Effector memory CD8-positive, alpha-beta T cell (primary cell): ENCODE data around the gene EXOC8.
"Not testable (repeated sequence)": the region's sequence is repeated elsewhere in the genome, so short reads cannot be mapped to it uniquely, and the experiment has no call there.

Experiments
- ATAC-seq: fragments of 150-1000 bp; cut with Tn5 transposase; replicated peaks from 2 replicates; pipeline ENCODE4 v1.10.0; 2021; ENCODE audit warnings: mild to moderate bottlenecking, moderate library complexity
- DNase-seq, 3 experiments: peaks; one replicate each; pipeline ENCODE4 v3.0.0; 2021
- H3K27ac Mint-ChIP-seq, 2 donors: one replicate each; pipeline ENCODE4 v1.8.0; 2022; ENCODE audit warnings: mild to moderate bottlenecking in 2 of 2, mixed read lengths in 2 of 2, moderate library complexity in 2 of 2
- H3K27me3 Mint-ChIP-seq, 2 donors: one replicate each; pipeline ENCODE4 v1.8.0; 2022; ENCODE audit warnings: mixed read lengths in 2 of 2
- H3K36me3 Mint-ChIP-seq: one replicate; pipeline ENCODE4 v1.8.0; 2022; ENCODE audit warnings: mild to moderate bottlenecking, moderate library complexity, mixed read lengths; ENCODE audit not compliant: insufficient read depth
- H3K4me1 Mint-ChIP-seq, 2 donors: one replicate each; pipeline ENCODE4 v1.8.0; 2022; ENCODE audit warnings: low read depth in 2 of 2, mixed read lengths in 2 of 2
- H3K4me3 Mint-ChIP-seq, 2 donors: one replicate each; pipeline ENCODE4 v1.8.0; 2022; ENCODE audit warnings: mild to moderate bottlenecking in 2 of 2, mixed read lengths in 2 of 2, moderate library complexity in 2 of 2
- H3K9me3 Mint-ChIP-seq, 2 donors: one replicate each; pipeline ENCODE4 v1.8.0; 2022; ENCODE audit warnings: mixed read lengths in 2 of 2

Gene EXOC8

DNA sequence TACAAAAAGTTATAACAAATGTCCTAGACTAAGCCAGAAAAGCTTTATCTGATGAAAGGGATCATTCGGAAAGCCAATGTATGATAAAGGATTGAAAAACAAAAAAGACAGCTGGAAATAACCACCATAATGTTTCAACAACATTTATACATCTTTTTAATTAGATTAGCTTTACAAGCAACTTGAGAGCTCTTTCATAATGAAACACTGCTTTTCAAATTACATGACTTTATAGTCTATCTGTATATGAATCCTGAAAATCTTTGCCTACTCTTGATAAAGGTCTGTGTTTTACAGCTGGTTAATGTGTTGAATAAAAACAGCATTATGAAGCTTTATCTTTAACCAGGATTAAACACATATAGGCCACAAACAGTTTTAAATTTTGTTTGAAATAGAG is 26.0 kb upstream of the EXOC8 start:
- Mint-ChIP-seq H3K4me1 (peaks cover 0 to 15% of the 10 kb centered on the region in 2 donors), H3K36me3 (peaks cover 36% of the 10 kb centered on the region), H3K9me3 (no peaks in the 10 kb centered on the region), H3K27me3 (no peaks in the 10 kb centered on the region), H3K27ac (peak overlapping the region in 1 of 2 donors; percentile 57), H3K4me3 (no peak overlapping the region)
- DNase-seq: no peak
- no peak for ATAC-seq

- H3K4me3 Mint-ChIP-seq: no peak overlapping the region
- no peaks in the 10 kb centered on the region for H3K27me3 Mint-ChIP-seq
- H3K4me1 Mint-ChIP-seq: peaks cover 3 to 22% of the 10 kb centered on the region in 2 donors
- H3K9me3 Mint-ChIP-seq: no peaks in the 10 kb centered on the region
- DNase-seq: no peak
- ATAC-seq: no peak
- peak overlapping the region in 1 of 2 donors; percentile 57 for H3K27ac Mint-ChIP-seq
- H3K36me3 Mint-ChIP-seq: peaks cover 27% of the 10 kb centered on the region
Measured at GRCh38 chr1:231362325-231362724, 24.7 kb upstream of the EXOC8 start.

- no peak for DNase-seq
- H3K4me3 Mint-ChIP-seq: no peak overlapping the region
- H3K9me3 Mint-ChIP-seq: no peaks in the 10 kb centered on the region
- H3K36me3 Mint-ChIP-seq: peaks cover 17% of the 10 kb centered on the region
- H3K27ac Mint-ChIP-seq: peak overlapping the region in 1 of 2 donors; percentile 60
- no peak for ATAC-seq
- H3K4me1 Mint-ChIP-seq: peaks cover 3 to 19% of the 10 kb centered on the region in 2 donors
- no peaks in the 10 kb centered on the region for H3K27me3 Mint-ChIP-seq
Measured at GRCh38 chr1:231359113-231359512, 21.5 kb upstream of the EXOC8 start.

GRCh38 chr1:231357831-231358354 is 20.2 kb upstream of the EXOC8 start:
- H3K27me3 Mint-ChIP-seq: no peaks in the 10 kb centered on the region
- H3K27ac Mint-ChIP-seq: no peak overlapping the region
- peak; percentile 87 for ATAC-seq
- peaks cover 25% of the 10 kb centered on the region for H3K36me3 Mint-ChIP-seq
- peaks cover 3 to 15% of the 10 kb centered on the region in 2 donors for H3K4me1 Mint-ChIP-seq
- H3K9me3 Mint-ChIP-seq: no peaks in the 10 kb centered on the region
- H3K4me3 Mint-ChIP-seq: no peak overlapping the region
- peak; percentile 27 to 31 (median 29) for DNase-seq

DNA sequence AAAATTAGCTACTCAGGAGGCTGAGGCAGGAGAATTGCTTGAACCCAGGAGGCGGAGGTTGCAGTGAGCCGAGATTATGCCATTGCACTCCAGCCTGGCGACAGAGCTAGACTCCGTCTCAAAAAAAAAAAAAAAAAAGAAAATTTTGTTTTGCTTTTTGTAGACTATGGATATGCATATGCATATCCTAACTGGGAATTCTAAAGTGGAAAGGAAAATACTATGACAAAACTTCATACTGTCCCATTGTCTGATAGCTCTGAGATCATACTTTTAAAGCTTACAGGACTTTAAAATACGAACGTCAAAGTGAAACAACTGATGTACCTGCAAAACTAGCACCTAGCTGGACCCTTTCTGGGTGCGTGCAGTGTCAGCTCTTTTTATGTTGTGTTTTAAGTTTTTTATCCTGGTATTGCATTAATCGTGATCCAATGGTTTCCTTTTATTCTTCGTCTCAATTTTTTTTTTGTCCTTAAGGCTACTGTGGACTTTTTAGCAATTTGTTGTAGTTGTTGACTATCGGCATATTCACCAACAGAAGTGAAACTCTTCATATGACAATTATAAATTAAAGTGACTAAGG is 19.6 kb upstream of the EXOC8 start:
- no peak overlapping the region for H3K4me3 Mint-ChIP-seq
- H3K27me3 Mint-ChIP-seq: no peaks in the 10 kb centered on the region
- DNase-seq (no peak), ATAC-seq (no peak)
- peaks cover 31% of the 10 kb centered on the region for H3K36me3 Mint-ChIP-seq
- H3K4me1 Mint-ChIP-seq: peaks cover 3 to 15% of the 10 kb centered on the region in 2 donors
- H3K27ac Mint-ChIP-seq: no peak overlapping the region
- H3K9me3 Mint-ChIP-seq: no peaks in the 10 kb centered on the region

DNA sequence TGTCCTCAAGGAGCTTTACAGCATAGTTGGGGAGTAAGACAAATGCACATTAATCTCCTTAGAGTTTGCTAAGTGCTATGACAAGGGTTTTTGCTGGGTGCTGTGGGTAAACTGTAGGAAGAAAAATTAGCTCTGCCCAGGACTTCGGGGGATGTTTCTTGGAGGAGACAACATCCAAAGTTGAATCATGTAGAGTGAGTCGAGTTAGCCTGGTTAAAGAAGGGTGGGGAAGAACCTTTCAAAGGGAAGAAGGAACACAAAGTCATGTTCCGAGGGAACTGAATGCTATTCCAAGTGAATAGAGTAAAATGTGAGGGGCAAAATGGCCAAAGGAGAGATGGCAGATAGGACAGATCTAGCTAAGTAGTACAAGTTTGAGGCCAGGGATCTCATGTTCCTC is 17.5 kb upstream of the EXOC8 start:
- Mint-ChIP-seq H3K4me3 (no peak overlapping the region), H3K9me3 (no peaks in the 10 kb centered on the region), H3K27me3 (no peaks in the 10 kb centered on the region), H3K4me1 (peaks cover 3 to 15% of the 10 kb centered on the region in 2 donors), H3K36me3 (peaks cover 49% of the 10 kb centered on the region), H3K27ac (no peak overlapping the region)
- ATAC-seq (no peak), DNase-seq (no peak)

DNA sequence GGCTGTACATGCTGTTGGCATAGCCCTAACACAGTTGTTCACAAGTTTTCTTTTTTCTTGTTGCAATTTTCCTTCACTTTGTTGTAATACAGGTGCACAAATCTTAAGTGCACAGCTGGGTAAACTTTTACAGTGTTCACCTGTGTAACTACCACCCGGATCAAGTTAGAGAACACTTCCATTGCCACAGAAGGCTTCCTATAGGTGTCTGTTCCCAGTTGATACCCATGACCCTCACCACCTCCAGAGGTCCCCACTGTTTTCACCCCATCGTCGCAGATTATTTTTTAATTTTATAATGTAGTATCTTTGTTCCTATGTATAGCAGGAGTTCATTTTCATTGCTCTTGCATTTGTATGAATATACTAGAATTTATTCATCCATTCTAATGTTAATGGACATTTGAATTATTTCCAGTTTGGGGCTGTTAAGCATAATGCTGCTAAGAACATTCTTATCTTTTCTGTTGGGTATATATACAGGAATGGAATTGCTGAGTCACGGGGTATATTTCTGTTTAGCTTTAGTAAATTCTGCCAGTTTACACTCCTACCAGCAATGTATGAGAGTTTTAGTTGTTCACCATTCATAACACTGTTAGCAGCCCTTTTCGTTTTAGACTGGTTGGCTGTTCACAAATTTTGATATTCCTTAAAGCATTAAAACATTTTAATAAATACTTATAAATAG is 16.8 kb upstream of the EXOC8 start:
- peaks cover 50% of the 10 kb centered on the region for H3K36me3 Mint-ChIP-seq
- no peaks in the 10 kb centered on the region for H3K9me3 Mint-ChIP-seq
- no peak overlapping the region for H3K4me3 Mint-ChIP-seq
- H3K27me3 Mint-ChIP-seq: no peaks in the 10 kb centered on the region
- H3K27ac Mint-ChIP-seq: peak overlapping the region in 1 of 2 donors; percentile 26
- peaks cover 3 to 11% of the 10 kb centered on the region in 2 donors for H3K4me1 Mint-ChIP-seq
- no peak for ATAC-seq
- no peak for DNase-seq

- Mint-ChIP-seq H3K4me1 (peaks cover 3 to 11% of the 10 kb centered on the region in 2 donors), H3K36me3 (peaks cover 58% of the 10 kb centered on the region), H3K4me3 (no peak overlapping the region), H3K27me3 (no peaks in the 10 kb centered on the region), H3K9me3 (no peaks in the 10 kb centered on the region), H3K27ac (peak overlapping the region in 1 of 2 donors; percentile 5)
- no peak for ATAC-seq
- no peak for DNase-seq
Measured at GRCh38 chr1:231353086-231353485, 15.4 kb upstream of the EXOC8 start.

GRCh38 chr1:231351816-231352215 is 14.2 kb upstream of the EXOC8 start:
- H3K4me1 Mint-ChIP-seq: peaks cover 0 to 4% of the 10 kb centered on the region in 2 donors
- H3K27ac Mint-ChIP-seq: peak overlapping the region in 1 of 2 donors; percentile 29
- H3K36me3 Mint-ChIP-seq: peaks cover 71% of the 10 kb centered on the region
- H3K9me3 Mint-ChIP-seq: no peaks in the 10 kb centered on the region
- DNase-seq (no peak), ATAC-seq (no peak)
- no peak overlapping the region for H3K4me3 Mint-ChIP-seq
- no peaks in the 10 kb centered on the region for H3K27me3 Mint-ChIP-seq

DNA sequence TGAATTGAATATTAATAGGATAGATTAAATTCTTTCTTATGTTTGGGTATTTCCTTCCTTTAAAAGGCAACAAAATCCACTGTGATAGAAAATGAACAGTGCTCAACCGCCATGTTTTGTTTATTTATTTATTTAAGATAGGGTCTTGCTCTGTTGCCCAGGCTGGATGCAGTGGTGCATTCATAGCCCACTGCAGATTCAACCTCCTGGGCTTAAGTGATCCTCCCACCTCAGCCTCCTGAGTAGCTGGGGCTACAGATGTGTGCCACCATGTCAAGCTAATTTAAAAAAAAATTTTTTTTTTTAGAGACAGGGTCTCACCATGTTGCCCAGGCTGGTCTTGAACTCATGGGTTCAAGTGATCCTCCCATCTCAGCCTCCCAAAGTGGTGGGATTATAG is 11.2 kb upstream of the EXOC8 start:
- H3K27me3 Mint-ChIP-seq, H3K27ac Mint-ChIP-seq, DNase-seq, H3K4me3 Mint-ChIP-seq, H3K9me3 Mint-ChIP-seq, ATAC-seq, H3K4me1 Mint-ChIP-seq: not testable (repeated sequence)
- H3K36me3 Mint-ChIP-seq: peaks cover 86% of the 10 kb centered on the region

- Mint-ChIP-seq H3K4me3 (no peak overlapping the region), H3K27ac (no peak overlapping the region), H3K9me3 (no peaks in the 10 kb centered on the region), H3K27me3 (no peaks in the 10 kb centered on the region), H3K36me3 (peaks cover 84% of the 10 kb centered on the region), H3K4me1 (peaks cover 2 to 3% of the 10 kb centered on the region in 2 donors)
- no peak for ATAC-seq
- no peak for DNase-seq
Measured at GRCh38 chr1:231348442-231348841, 10.8 kb upstream of the EXOC8 start.

GRCh38 chr1:231347961-231348360 is 10.3 kb upstream of the EXOC8 start:
- peaks cover 79% of the 10 kb centered on the region for H3K36me3 Mint-ChIP-seq
- no peak overlapping the region for H3K27ac Mint-ChIP-seq
- no peaks in the 10 kb centered on the region for H3K27me3 Mint-ChIP-seq
- peaks cover 2 to 8% of the 10 kb centered on the region in 2 donors for H3K4me1 Mint-ChIP-seq
- no peaks in the 10 kb centered on the region for H3K9me3 Mint-ChIP-seq
- ATAC-seq: no peak
- DNase-seq: no peak
- no peak overlapping the region for H3K4me3 Mint-ChIP-seq

DNA sequence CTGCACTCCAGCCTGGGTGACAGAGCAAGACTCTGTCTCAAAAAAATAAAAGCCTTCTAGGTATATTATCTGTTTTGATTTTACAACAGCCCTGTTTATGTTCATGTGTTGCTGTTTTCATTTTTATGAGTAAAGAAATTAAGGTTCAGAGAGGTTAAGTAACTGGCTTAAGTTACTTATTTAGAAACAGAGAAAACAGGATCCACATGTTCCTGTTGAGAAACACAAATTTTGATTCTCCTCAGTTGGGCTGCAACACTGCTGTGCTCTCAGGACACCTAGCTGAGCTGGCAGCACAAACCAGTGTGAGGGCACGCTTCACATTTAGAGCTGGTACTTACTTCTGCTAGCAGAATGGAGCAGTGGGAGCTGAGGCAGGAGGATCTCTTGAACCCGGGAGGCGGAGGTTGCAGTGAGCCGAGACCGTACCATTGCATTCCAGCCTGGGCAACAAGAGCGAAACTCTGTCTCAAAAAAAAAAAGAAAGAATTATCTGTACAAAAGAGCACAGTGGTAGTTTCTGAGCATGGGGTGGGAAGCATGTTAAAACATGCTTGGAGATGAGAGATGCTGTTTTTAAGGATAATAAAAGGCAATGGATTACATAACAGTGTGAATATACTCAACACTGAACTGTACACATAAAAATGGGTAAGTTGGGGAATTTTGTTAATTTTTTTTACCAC is 2.8 kb upstream of the EXOC8 start:
- Mint-ChIP-seq H3K36me3 (peaks cover 64% of the 10 kb centered on the region), H3K4me1 (peaks cover 35 to 50% of the 10 kb centered on the region in 2 donors), H3K9me3 (no peaks in the 10 kb centered on the region), H3K4me3 (no peak overlapping the region), H3K27me3 (no peaks in the 10 kb centered on the region), H3K27ac (peak overlapping the region in 1 of 2 donors; percentile 65)
- DNase-seq (no peak), ATAC-seq (no peak)
